ENCODE data around the gene CCDC124. TPM values are rescaled to one million over a fixed set of nuclear protein-coding genes. Genes with fewer than 3 reads are reported as not detected.

The CCDC124 gene
- total and polyA plus RNA-seq, 11 donors = 45.4 to 195 (median 71.8) TPM

DNA sequence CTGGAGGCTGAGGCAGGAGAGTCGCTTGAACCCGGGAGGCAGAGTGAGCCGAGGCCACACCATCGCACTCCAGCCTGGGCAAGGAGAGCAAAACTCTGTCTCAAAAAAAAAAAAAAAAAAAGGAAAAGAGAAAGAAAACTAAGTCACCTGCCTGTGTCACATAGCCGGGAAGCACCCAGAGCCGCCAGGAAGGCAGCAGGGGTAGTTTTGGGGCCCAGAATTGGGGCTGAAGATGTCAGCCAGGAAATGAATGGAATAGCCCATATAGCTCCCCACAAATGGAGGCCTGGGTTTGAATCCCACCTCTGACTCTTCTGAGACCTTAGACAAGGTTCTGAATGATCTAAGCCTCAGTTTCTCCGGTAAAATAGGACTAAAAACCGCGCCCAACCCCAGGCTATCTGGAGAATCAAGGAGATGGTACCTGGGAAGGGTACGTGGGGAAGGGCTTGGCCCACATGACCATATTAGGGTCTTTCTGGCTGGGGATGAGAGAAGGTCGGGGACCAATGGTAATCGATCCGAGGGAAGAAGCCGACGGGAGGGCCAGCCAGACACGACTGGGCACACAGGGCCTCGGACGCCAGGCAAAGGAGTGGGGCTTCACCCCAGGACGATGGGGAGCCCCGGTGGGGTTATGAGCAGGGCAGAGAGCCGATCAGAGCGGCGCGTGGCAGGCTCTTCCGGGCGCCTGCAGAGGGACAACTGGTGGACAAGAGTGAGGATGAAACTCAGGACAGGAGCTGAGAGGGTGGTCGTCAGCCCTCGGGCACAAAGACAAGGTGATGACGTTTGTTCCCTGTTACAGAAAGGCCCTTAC is 14.4 kb downstream of the CCDC124 start:
- TF ChIP-seq, protein P1, sequence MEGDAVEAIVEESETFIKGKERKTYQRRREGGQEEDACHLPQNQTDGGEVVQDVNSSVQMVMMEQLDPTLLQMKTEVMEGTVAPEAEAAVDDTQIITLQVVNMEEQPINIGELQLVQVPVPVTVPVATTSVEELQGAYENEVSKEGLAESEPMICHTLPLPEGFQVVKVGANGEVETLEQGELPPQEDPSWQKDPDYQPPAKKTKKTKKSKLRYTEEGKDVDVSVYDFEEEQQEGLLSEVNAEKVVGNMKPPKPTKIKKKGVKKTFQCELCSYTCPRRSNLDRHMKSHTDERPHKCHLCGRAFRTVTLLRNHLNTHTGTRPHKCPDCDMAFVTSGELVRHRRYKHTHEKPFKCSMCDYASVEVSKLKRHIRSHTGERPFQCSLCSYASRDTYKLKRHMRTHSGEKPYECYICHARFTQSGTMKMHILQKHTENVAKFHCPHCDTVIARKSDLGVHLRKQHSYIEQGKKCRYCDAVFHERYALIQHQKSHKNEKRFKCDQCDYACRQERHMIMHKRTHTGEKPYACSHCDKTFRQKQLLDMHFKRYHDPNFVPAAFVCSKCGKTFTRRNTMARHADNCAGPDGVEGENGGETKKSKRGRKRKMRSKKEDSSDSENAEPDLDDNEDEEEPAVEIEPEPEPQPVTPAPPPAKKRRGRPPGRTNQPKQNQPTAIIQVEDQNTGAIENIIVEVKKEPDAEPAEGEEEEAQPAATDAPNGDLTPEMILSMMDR (IDR thresholded peaks at IDR 0.05) = peak in 1 of 12 donors; percentile 30
- no peak for TF ChIP-seq POLR2A (IDR thresholded peaks at IDR 0.05)
- no peak for DNase-seq
- ATAC-seq = peak; percentile 27 to 51 (median 42)
- peak overlapping the region; percentile 65 to 94 (median 81) for H3K4me3 ChIP-seq
- H3K27me3 ChIP-seq = peaks cover 18 to 43% (median 27%) of the 10 kb centered on the region in 9 donors
- H3K27ac ChIP-seq = peak overlapping the region in 8 of 12 donors; percentile 3 to 80 (median 52)
- H3K9me3 ChIP-seq = no peaks in the 10 kb centered on the region
- H3K36me3 ChIP-seq = peaks cover 0 to 18% (median 4%) of the 10 kb centered on the region in 9 donors
- WGBS, 4 donors = 18 to 21% (median 19%) methylated on average over 27 to 29 of the region's 29 CpGs
- peaks cover 6 to 49% (median 36%) of the 10 kb centered on the region in 12 donors for H3K4me1 ChIP-seq
- intact Hi-C loops (cut with DNase I) = loop anchor here in 5 of 10 donors (2.0 to 5.0 kb wide), 2 partner anchors 50 to 110 kb away; no protein-coding TSS in a partner anchor

DNA sequence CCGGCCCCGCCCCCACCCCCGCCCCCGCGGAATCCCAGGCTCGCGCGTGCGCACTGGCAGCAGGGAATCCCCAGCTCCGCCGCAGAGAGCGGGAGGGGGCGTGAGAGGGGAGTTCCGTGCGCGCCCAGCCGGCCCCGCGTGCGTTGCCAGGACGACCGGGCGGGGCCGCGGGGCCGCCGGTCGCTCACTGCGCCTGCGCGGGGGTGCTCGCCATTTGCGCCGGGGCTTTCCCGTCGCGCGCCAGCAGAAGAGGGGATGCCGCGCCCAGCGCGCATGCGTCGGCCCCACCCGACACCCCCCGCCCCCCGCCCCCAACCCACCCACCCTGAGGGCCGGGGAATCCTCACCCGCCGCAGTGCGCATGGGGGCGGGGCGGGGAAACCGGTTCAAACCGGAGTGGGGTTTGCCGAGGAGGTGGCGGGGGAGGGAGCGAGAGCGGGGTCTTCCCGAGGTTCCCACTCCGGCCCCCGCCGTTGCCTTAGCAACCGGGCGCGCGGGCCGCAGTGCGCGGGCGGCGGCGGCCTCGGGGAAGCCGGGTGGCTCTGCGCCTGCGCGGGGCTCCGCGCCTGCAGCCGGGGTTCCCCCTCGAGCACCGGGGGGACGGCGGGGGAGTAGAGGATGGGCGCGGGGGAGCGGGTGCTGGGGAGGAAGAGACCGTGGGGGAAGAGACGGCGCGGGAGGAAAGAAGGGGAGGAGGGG is 15.1 kb downstream of the CCDC124 start:
- Histone ChIP-seq H3K27ac (peak overlapping the region in 7 of 12 donors; percentile 47 to 80 (median 56)), H3K36me3 (peaks cover 0 to 14% (median 4%) of the 10 kb centered on the region in 9 donors), H3K9me3 (no peaks in the 10 kb centered on the region), H3K27me3 (peaks cover 26 to 51% (median 35%) of the 10 kb centered on the region in 9 donors), H3K4me3 (peak overlapping the region; percentile 65 to 94 (median 81)), H3K4me1 (peaks cover 6 to 55% (median 38%) of the 10 kb centered on the region in 12 donors)
- intact Hi-C loops (cut with DNase I) = loop anchor here in 5 of 10 donors (2.0 to 5.0 kb wide), 2 partner anchors 49 to 109 kb away; no protein-coding TSS in a partner anchor
- DNase-seq = peak; percentile 93 to 96 (median 94)
- peak; percentile 65 to 92 (median 90) for ATAC-seq
- WGBS, 4 donors = 0 to 2% (median 1%) methylated on average over 27 to 92 of the region's 92 CpGs
- TF ChIP-seq, protein P1 (IDR thresholded peaks at IDR 0.05) = no peak
- no peak for TF ChIP-seq POLR2A (IDR thresholded peaks at IDR 0.05)

DNA sequence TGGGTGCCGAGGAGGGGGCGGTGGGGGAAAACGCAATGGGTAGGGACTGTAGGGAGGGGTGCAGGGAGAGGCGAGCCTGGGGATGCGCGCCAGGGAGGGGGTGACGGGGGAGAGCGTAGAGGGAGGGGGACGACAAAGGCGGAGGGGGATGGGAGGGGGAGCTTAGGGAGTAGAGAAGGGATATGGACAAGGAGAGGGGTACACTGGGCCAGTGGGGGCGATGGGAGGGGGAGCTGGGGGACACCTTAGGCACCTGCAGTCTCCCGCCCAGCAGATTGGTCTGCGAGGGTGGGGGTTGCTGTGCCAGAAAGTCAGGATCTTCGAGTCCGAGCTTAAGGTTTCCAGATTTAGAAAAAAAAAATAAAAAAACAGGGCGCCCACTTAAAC is 15.7 kb downstream of the CCDC124 start:
- intact Hi-C loops (cut with DNase I) = loop anchor here in 3 of 10 donors (5.0 kb wide), 1 partner anchor 109 kb away; no protein-coding TSS in a partner anchor

More for the DNA sequence above, 15.7 kb downstream of the CCDC124 start:
- Histone ChIP-seq H3K4me3 (peak overlapping the region in 10 of 12 donors; percentile 65 to 87 (median 80)), H3K27me3 (peaks cover 31 to 56% (median 41%) of the 10 kb centered on the region in 9 donors), H3K4me1 (peaks cover 6 to 55% (median 38%) of the 10 kb centered on the region in 12 donors), H3K27ac (no peak overlapping the region), H3K36me3 (peaks cover 0 to 8% (median 1%) of the 10 kb centered on the region in 9 donors), H3K9me3 (no peaks in the 10 kb centered on the region)
- no peak for TF ChIP-seq POLR2A (IDR thresholded peaks at IDR 0.05)
- TF ChIP-seq, protein P1 (IDR thresholded peaks at IDR 0.05) = no peak
- DNase-seq (no peak), ATAC-seq (no peak)
- WGBS, 4 donors = 0 to 2% (median 1%) methylated on average over 13 to 16 of the region's 16 CpGs
